ENCODE results near the gene HPS4.

DNA sequence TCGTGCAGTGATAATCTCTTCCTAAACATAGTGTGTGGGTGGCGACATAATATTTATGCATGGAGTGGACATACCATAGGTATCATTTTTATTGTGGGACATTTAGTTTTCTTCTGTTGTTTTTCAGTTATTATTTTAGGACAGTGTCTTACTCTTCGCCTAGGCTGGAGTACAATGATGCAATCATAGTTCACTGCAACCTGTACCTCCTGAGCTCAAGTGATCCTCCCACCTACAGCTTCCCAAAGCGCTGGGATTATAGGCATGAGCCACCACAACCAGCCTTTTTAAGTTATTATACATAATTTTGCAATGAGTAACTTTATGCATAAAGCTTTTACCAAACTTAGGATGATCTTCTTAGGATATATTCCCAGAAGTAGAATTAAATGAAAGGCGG, 2.8 kb upstream of the HPS4 start:
- TF ChIP-seq CTCF (IDR thresholded peaks at IDR 0.05), result no peak
- no peak for TF ChIP-seq ZFX (IDR thresholded peaks at IDR 0.05; ENCODE audit: borderline replicate concordance)
